ENCODE measurements around the gene DFFB.
"Not testable (repeated sequence)": the region's sequence is repeated elsewhere in the genome, so short reads cannot be mapped to it uniquely, and the experiment has no call there.

DNA sequence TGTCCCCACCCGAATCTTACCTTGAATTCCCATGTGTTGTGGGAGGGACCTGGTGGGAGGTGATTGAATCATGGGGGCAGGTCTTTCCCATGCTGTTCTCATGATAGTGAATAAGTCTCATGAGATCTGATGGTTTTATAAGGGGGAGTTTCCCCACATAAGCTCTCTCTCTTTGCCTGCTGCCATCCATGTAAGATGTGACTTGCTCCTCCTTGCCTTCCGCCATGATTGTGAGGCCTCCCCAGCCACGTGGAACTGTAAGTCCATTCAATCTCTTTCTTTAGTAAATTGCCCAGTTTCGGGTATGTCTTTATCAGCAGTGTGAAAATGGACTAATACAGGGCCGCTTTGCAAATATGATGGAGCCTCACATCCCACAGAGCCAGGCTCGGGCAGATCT lies 61.1 kb downstream of the DFFB start:
- not testable (repeated sequence) for TF ChIP-seq TAF1 (IDR thresholded peaks at IDR 0.05; ENCODE audit: borderline replicate concordance, low read depth, low read length); POLR2A (IDR thresholded peaks at IDR 0.05; ENCODE audit: low read depth, low read length)
